H1 (cell line): ENCODE measurements around the gene SEC63. TPM values are rescaled to one million over a fixed set of nuclear protein-coding genes. Genes with fewer than 3 reads are reported as not detected.

Experiments
- CHD7 ChIP-seq: fragments of 300-600 bp; sonication (generic); IDR thresholded peaks from 2 replicates; pipeline ENCODE4 v1.7.1; 2012; ENCODE audit warnings: low read length, moderate library complexity, mild to moderate bottlenecking, inconsistent platforms; ENCODE audit not compliant: insufficient replicate concordance
- EGR1 ChIP-seq: IDR thresholded peaks from 2 replicates; pipeline ENCODE4 v1.6.1; 2011; ENCODE audit warnings: low read depth, low read length, borderline replicate concordance
- MAX ChIP-seq: IDR thresholded peaks from 2 replicates; pipeline ENCODE4 v1.6.1; 2012; ENCODE audit warnings: inconsistent platforms
- SP1 ChIP-seq: IDR thresholded peaks from 2 replicates; pipeline ENCODE4 v1.6.1; 2011; ENCODE audit warnings: low read depth, low read length
- polyA plus RNA-seq, 7 experiments: library from polyadenylated mRNA; depleted of rRNA in 3 of 7; stranded (reverse) in 5 of 7; unstranded in 2 of 7; fragments of >200 nt in 5 of 7; fragments of 200-250 nt in 2 of 7; gene quantifications; 1 replicate in 5 of 7; 2 replicates in 1 of 7; 4 replicates in 1 of 7; pipeline versions ENCODE4 v1.2.1 to v1.2.3, GENCODE V29; 2011 to 2013; ENCODE audit warnings: missing spikeins in 2 of 7, mixed read lengths in 2 of 7
- total RNA-seq: library from RNA; stranded (reverse); fragmentation: NEBNext Ultra II Directional; extraction: Animal tissue kit (Norgen Biotek cat#: 25700); gene quantifications from 2 replicates; pipeline ENCODE4 v1.2.1, GENCODE V29; 2021

SEC63 gene
- total and polyA plus RNA-seq, 2 of the 8 experiments (the other 6 are each of a cell fraction or from before 2014, with no cell fraction given), result 17.3 to 121 TPM

GRCh38 chr6:107988570-107988969, 30.6 kb upstream of the SEC63 start (continued):
- peak; percentile 35 for TF ChIP-seq CHD7
- TF ChIP-seq MAX, result no peak
- TF ChIP-seq SP1, result 0 out of 2 replicates have a peak, but pooled peaks have one; percentile 54
- TF ChIP-seq EGR1, result no peak
